ENCODE measurements around the gene RASGRP2. TPM values are rescaled to one million over a fixed set of nuclear protein-coding genes. Genes with fewer than 3 reads are reported as not detected.

Gene RASGRP2
- total RNA-seq, 4 donors from 2014 or later = 32.8 to 72.8 (median 34.9) TPM

DNA sequence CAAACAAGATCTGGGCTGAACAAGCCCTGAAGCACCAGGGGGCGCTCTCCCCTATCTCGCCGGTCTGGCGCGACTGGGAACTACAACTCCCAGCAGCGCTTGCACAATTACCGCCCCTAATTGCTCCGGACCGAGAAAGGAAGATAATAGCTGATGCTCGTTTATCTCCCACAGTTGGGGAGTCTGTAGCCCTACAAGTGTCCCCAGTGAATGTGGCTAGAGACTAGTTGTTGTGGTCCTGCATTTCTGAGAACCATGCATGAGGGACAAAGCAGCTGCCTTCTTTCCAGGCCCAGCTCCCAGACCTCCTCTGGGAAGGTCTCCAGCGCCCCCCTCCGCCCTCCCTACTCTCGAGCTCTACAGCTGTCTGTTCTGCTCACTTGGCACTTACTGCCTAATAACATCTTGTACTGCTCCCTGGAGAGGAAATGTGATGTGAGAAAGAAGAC is 55.4 kb downstream of the RASGRP2 start:
- Histone ChIP-seq H3K9me3 (no peaks in the 10 kb centered on the region), H3K36me3 (no peaks in the 10 kb centered on the region), H3K4me3 (peak overlapping the region; percentile 41 to 61 (median 48)), H3K27me3 (peaks cover 0 to 12% (median 0%) of the 10 kb centered on the region in 4 donors), H3K4me1 (peaks cover 13 to 26% (median 20%) of the 10 kb centered on the region in 4 donors), H3K27ac (replicated peaks in 1 of 4) (peak overlapping the region; percentile 59 to 76 (median 66))
- peak; percentile 97 for DNase-seq (ENCODE audit: extremely low spot score)
- intact Hi-C loops (cut with DNase I) = loop anchor here (1.0 kb wide), 1 partner anchor 35 kb away; the partner anchor contains the start of gene NRXN2
- WGBS = 2% methylated on average over 13 of the region's 13 CpGs
- TF ChIP-seq POLR2AphosphoS5 (IDR thresholded peaks at IDR 0.05) (peak; percentile 6 to 70), EP300 (IDR thresholded peaks at IDR 0.05) (no peak)
- TF ChIP-seq, protein P1, sequence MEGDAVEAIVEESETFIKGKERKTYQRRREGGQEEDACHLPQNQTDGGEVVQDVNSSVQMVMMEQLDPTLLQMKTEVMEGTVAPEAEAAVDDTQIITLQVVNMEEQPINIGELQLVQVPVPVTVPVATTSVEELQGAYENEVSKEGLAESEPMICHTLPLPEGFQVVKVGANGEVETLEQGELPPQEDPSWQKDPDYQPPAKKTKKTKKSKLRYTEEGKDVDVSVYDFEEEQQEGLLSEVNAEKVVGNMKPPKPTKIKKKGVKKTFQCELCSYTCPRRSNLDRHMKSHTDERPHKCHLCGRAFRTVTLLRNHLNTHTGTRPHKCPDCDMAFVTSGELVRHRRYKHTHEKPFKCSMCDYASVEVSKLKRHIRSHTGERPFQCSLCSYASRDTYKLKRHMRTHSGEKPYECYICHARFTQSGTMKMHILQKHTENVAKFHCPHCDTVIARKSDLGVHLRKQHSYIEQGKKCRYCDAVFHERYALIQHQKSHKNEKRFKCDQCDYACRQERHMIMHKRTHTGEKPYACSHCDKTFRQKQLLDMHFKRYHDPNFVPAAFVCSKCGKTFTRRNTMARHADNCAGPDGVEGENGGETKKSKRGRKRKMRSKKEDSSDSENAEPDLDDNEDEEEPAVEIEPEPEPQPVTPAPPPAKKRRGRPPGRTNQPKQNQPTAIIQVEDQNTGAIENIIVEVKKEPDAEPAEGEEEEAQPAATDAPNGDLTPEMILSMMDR (IDR thresholded peaks at IDR 0.05) = peak; percentile 90 to 94 (median 92)

DNA sequence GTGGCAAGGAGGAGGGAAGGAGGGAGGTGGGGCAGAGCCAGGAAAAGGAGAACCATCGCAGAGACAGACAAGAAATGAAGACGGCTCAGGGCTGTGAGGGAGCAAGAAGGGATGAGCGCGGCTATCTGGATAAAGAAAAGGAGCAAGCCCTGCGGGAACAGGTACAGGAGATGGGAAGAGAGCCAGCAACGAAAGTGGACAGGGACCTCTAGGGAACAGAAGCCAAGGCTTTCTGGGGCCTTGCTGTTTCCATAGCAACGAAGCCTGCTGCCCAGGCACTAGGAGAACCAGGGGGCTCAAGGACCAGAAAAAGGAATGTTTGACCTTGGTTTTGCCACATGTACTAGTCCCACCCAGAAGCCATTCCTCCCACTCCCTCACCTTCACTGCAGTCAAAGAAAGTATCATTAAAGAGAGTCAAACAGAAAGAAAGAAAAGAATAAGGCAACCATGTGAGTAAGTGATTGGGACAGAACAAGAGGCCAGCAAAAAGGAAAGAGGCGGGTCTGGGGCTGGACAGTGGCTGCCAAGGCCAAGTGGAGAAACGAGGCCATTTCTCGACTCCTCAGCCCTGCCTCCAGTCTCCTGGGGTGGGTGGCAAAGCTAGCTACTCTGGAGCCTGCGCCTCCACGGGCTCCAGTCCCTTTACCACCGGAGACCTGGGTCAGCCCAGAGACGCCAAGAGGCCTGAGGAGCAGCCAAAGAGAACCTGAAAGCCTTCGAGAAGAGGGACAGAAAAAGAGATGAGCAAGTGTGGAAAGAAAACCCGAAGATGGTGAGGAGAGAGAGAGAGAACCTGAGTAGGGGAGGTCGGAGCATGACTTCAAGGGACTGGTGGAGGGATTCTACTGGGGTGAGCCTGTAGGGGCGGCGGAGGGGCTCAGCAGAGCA is 56.1 kb downstream of the RASGRP2 start:
- peak overlapping the region; percentile 59 to 76 (median 66) for H3K27ac ChIP-seq (replicated peaks in 1 of 4)
- 52% methylated on average over 19 of the region's 19 CpGs for WGBS
- TF ChIP-seq POLR2A (IDR thresholded peaks at IDR 0.05; ENCODE audit: low read depth) = no peak
- TF ChIP-seq, protein P1 (IDR thresholded peaks at IDR 0.05) = no peak
- TF ChIP-seq POLR2AphosphoS5 (IDR thresholded peaks at IDR 0.05) = no peak
- H3K27me3 ChIP-seq = peaks cover 0 to 5% (median 0%) of the 10 kb centered on the region in 4 donors
- intact Hi-C loops (cut with DNase I) = loop anchor here (1.0 kb wide), 1 partner anchor 35 kb away; the partner anchor contains the start of gene NRXN2
- peak overlapping the region; percentile 41 to 61 (median 48) for H3K4me3 ChIP-seq
- no peak for DNase-seq (ENCODE audit: extremely low spot score)
- H3K4me1 ChIP-seq = peaks cover 13 to 25% (median 18%) of the 10 kb centered on the region in 4 donors
- no peaks in the 10 kb centered on the region for H3K36me3 ChIP-seq
- no peaks in the 10 kb centered on the region for H3K9me3 ChIP-seq

DNA sequence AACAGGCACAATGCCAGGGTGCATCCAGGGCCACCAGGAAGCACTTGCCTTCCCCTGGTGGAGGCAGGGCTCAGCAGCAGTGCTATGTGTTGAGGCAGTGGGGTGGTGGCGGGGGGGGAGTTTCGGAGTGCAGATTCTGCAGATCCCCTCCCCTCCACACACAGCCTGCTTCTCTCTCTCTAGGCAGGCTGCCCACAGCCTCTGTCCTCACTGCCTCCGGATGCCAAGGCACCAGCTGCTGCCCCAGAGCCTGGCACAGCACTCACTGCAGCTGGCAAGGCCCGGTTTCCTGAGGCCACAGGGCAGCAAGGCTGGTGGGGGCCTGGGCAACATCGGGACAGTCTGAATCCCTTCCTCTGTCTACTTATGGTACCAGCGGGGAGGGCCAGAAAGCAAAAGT is 56.7 kb downstream of the RASGRP2 start:
- H3K4me3 ChIP-seq = no peak overlapping the region
- intact Hi-C loops (cut with DNase I) = no loop called here
- no peaks in the 10 kb centered on the region for H3K36me3 ChIP-seq
- no peaks in the 10 kb centered on the region for H3K27me3 ChIP-seq
- H3K9me3 ChIP-seq = no peaks in the 10 kb centered on the region
- TF ChIP-seq POLR2AphosphoS5 (IDR thresholded peaks at IDR 0.05) = no peak
- TF ChIP-seq, protein P1 (IDR thresholded peaks at IDR 0.05) = no peak
- TF ChIP-seq EP300 (IDR thresholded peaks at IDR 0.05) = no peak
- TF ChIP-seq POLR2A (IDR thresholded peaks at IDR 0.05; ENCODE audit: low read depth) = no peak
- WGBS = 66% methylated on average over 6 of the region's 6 CpGs
- H3K4me1 ChIP-seq = peaks cover 13 to 25% (median 18%) of the 10 kb centered on the region in 4 donors
- no peak for DNase-seq (ENCODE audit: extremely low spot score)
- H3K27ac ChIP-seq (replicated peaks in 1 of 4) = peak overlapping the region in 1 of 4 donors; percentile 65

DNA sequence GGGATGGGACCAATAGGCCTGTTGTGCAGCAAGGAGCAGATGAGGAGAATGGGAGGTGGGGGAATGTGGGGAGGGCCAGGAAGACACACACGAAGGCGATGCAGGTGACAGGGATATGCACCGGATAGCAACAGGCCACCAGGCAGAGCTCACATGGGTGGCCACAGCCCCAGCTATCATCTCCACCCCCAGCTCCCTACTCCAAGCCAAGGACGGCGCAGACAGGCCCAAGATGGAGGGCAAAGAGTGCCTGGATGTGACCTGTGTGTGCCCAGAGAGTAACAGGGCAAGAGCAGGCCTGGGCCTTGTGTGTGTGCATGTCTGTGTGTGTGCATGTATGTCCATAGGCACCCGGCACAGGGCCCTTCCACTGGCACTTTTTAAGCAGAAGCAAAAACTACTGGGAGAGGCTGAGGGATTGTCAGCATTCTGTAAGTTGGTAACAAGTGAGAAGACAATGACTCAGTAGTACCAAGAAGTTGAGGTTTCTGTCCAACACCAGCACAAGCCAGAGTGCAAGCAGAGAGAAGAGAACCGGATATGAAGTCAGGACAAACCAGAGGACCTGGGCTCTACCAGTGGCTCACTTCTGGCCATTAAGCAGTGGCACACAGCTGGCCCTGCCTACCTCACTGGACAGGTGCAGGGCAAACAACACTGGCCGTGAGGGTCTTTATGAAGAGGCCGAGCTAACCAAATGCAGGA is 57.3 kb downstream of the RASGRP2 start:
- Histone ChIP-seq H3K36me3 (no peaks in the 10 kb centered on the region), H3K9me3 (no peaks in the 10 kb centered on the region), H3K4me1 (peaks cover 13 to 25% (median 18%) of the 10 kb centered on the region in 4 donors), H3K4me3 (no peak overlapping the region), H3K27ac (replicated peaks in 1 of 4) (no peak overlapping the region), H3K27me3 (no peaks in the 10 kb centered on the region)
- 90% methylated on average over 7 of the region's 9 CpGs for WGBS
- TF ChIP-seq POLR2AphosphoS5 (IDR thresholded peaks at IDR 0.05) (no peak), EP300 (IDR thresholded peaks at IDR 0.05) (no peak)
- intact Hi-C loops (cut with DNase I) = no loop called here
- DNase-seq (ENCODE audit: extremely low spot score) = no peak

DNA sequence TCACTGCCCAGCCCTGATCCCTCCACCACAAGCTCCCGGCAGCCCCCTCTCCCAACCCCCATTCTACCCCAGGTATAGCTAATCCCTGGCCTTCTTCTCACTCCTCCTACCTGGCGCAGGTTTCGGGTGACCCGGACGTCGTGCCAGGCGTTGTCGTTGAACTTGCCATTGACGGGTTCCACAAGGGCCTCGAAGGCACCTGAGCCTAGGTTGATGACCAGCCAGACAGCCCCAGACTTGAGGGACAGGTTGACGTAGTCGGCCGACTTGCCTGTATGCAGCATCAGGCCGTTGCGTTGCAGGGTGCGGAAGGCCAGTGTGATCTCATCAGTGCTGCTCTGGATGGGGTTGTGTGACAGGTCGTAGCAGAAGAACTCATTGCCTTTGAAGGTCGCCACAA is 58.4 kb downstream of the RASGRP2 start:
- no peak for DNase-seq (ENCODE audit: extremely low spot score)
- intact Hi-C loops (cut with DNase I) = no loop called here
- no peak overlapping the region for H3K4me3 ChIP-seq
- peaks cover 13 to 25% (median 18%) of the 10 kb centered on the region in 4 donors for H3K4me1 ChIP-seq
- H3K9me3 ChIP-seq = no peaks in the 10 kb centered on the region
- WGBS = 97% methylated on average over 11 of the region's 18 CpGs
- H3K36me3 ChIP-seq = no peaks in the 10 kb centered on the region
- TF ChIP-seq EP300 (IDR thresholded peaks at IDR 0.05) (no peak), POLR2AphosphoS5 (IDR thresholded peaks at IDR 0.05) (no peak), POLR2A (IDR thresholded peaks at IDR 0.05; ENCODE audit: low read depth) (no peak)
- TF ChIP-seq, protein P1 (IDR thresholded peaks at IDR 0.05) = no peak
- H3K27ac ChIP-seq (replicated peaks in 1 of 4) = no peak overlapping the region
- no peaks in the 10 kb centered on the region for H3K27me3 ChIP-seq

Measured in esophagus muscularis mucosa (tissue), 4 donors.